PC-3 (cell line): ENCODE results near the gene STAT5B. TPM values are rescaled to one million over a fixed set of nuclear protein-coding genes. Genes with fewer than 3 reads are reported as not detected.

Source experiments
- ATAC-seq: fragments of 200-7000 bp; cut with Tn5 transposase; 2 replicates; pipeline ENCODE4 v1.9.1; 2020; ENCODE audit warnings: mild to moderate bottlenecking, moderate library complexity
- Bru-seq: library from RNA; stranded (reverse); fragments of 400-500 nt; gene quantifications from one replicate; lab custom pipeline; 2021; lab: Mats Ljungman, UMichigan
- BruChase-seq, 2 experiments: library from RNA; stranded (reverse); fragments of 400-500 nt; gene quantifications; one replicate each; lab custom pipeline; 2021; lab: Mats Ljungman, UMichigan
- BruUV-seq: library from RNA; stranded (reverse); fragments of 400-500 nt; replicated peaks from 2 replicates; lab custom pipeline; 2021; lab: Mats Ljungman, UMichigan
- CTCF ChIA-PET: fragments of 300-600 bp; sonication (Branson Sonifier 250); formaldehyde crosslinking; loops from one replicate; lab custom pipeline; 2022; ENCODE audit warnings: antibody characterized with exemption; lab: Charles Lee
- POLR2A ChIA-PET: fragments of 300-600 bp; sonication (Branson Sonifier 250); formaldehyde crosslinking; loops from one replicate; lab custom pipeline; 2022; ENCODE audit warnings: antibody characterized with exemption; ENCODE audit not compliant: unreplicated experiment; lab: Charles Lee
- DNase-seq: peaks from one replicate; pipeline ENCODE4 v3.0.0-alpha.2; 2015
- H2AFZ ChIP-seq: fragments of 300-600 bp; sonication (generic); 2 replicates; pipeline ENCODE4 v1.6.0; 2016; ENCODE audit warnings: antibody characterized with exemption, low read length
- H3F3A ChIP-seq: fragments of 300-600 bp; sonication (generic); one replicate; pipeline ENCODE4 v1.6.0; 2017; ENCODE audit warnings: antibody characterized with exemption, low read length, control low read depth, mild to moderate bottlenecking; ENCODE audit not compliant: unreplicated experiment
- H3K27ac ChIP-seq: fragments of 300-600 bp; sonication (generic); 2 replicates; pipeline ENCODE4 v1.5.1; 2016; ENCODE audit warnings: mild to moderate bottlenecking, low read length
- H3K27me3 ChIP-seq: fragments of 300-600 bp; sonication (generic); 2 replicates; pipeline ENCODE4 v1.6.1; 2016; ENCODE audit warnings: low read length, mixed read lengths
- H3K36me3 ChIP-seq: fragments of 300-600 bp; sonication (generic); 2 replicates; pipeline ENCODE4 v1.6.1; 2016; ENCODE audit warnings: low read depth, mixed run types, low read length, mixed read lengths
- H3K4me1 ChIP-seq: fragments of 300-600 bp; sonication (generic); 2 replicates; pipeline ENCODE4 v1.5.1; 2016; ENCODE audit warnings: low read length; ENCODE audit not compliant: insufficient read depth
- H3K4me2 ChIP-seq: fragments of 300-600 bp; sonication (generic); 2 replicates; pipeline ENCODE4 v1.6.0; 2016; ENCODE audit warnings: low read length
- H3K4me3 ChIP-seq: fragments of 300-600 bp; sonication (generic); 2 replicates; pipeline ENCODE4 v1.5.1; 2016; ENCODE audit warnings: mild to moderate bottlenecking, low read length, mixed read lengths
- H3K79me2 ChIP-seq: fragments of 300-600 bp; sonication (generic); 2 replicates; pipeline ENCODE4 v1.6.1; 2017; ENCODE audit warnings: low read length, mixed read lengths
- H3K9ac ChIP-seq: fragments of 300-600 bp; sonication (generic); 2 replicates; pipeline ENCODE4 v1.6.0; 2016; ENCODE audit warnings: mild to moderate bottlenecking, low read length
- H3K9me2 ChIP-seq: fragments of 300-600 bp; sonication (generic); replicated peaks from 2 replicates; pipeline ENCODE4 v1.6.1; 2016; ENCODE audit warnings: mixed run types, low read length, mixed read lengths
- H3K9me3 ChIP-seq: fragments of 300-600 bp; sonication (generic); 2 replicates; pipeline ENCODE4 v1.6.1; 2016; ENCODE audit warnings: low read length, mixed read lengths
- H4K20me1 ChIP-seq: fragments of 300-600 bp; sonication (generic); 2 replicates; pipeline ENCODE4 v1.6.1; 2016; ENCODE audit warnings: low read length, mixed read lengths
- EZH2 ChIP-seq: fragments of 300-600 bp; sonication (generic); IDR thresholded peaks from one replicate; pipeline ENCODE4 v1.6.1; 2017; ENCODE audit warnings: antibody characterized with exemption, mild to moderate bottlenecking, low read length; ENCODE audit not compliant: unreplicated experiment
- EZH2phosphoT487 ChIP-seq: fragments of 300-600 bp; sonication (generic); IDR thresholded peaks from 2 replicates; pipeline ENCODE4 v1.6.1; 2018; ENCODE audit warnings: mild to moderate bottlenecking, antibody characterized with exemption, low read length, borderline replicate concordance
- intact Hi-C: fragments of 100-400 bp; cut with micrococcal nuclease; formaldehyde crosslinking; loops from 2 replicates; pipeline ENCODE4 v1.9.0; 2023
- long read RNA-seq: library from polyadenylated mRNA; unstranded; transcript quantifications from one replicate; pipeline ENCODE4 v2.0.0, GENCODE V29; 2021; ENCODE audit not compliant: unreplicated experiment
- total RNA-seq: library from RNA; depleted of rRNA; stranded (reverse); fragments of >200 nt; gene quantifications from 2 replicates; pipeline ENCODE4 v1.2.3, GENCODE V29; 2014; rRNA removed
- TF ChIP-seq, protein P1 (sequence below): fragments of 300-600 bp; sonication (generic); conservative IDR thresholded peaks from 2 replicates; pipeline ENCODE4 v1.5.1; 2017; ENCODE audit warnings: antibody characterized with exemption, low read depth, mild to moderate bottlenecking, low read length

The STAT5B gene
- total RNA-seq (not detected in 2 replicates), Bru-seq, nascent RNA (percentile 11 among the genes with signal in this experiment), BruChase-seq, experiment 1, labeled RNA remaining after a 6-hour chase (percentile 11 among the genes with signal in this experiment), BruChase-seq, experiment 2, labeled RNA remaining after a 2-hour chase (percentile 10 among the genes with signal in this experiment)
- long read RNA-seq, result 0 reads

DNA sequence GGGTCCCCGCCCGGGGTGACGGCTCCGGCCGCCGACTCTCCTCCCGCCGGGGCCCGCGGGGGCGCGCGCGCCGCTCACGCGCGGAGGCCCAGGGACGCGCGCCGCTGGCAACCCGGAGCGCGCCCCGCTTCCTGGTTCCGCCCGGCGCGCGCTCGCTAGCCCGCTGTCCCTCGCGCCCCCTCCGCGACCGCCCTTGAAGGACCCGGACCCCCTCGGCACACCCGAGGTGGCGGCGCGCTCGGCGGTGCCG is at the start of gene STAT5B:
Gene STAT5B (minus strand): TSS at position 33 of the 250 bp plus-strand sequence. CDS start 44,264 bp downstream, outside the sequence.
- no peaks in the 10 kb centered on the region for H3K27me3 ChIP-seq
- POLR2A ChIA-PET, result no interaction called here
- H3K4me1 ChIP-seq, result no peaks in the 10 kb centered on the region
- no peak within 1 kb of the TSS for H3K9ac ChIP-seq
- H3K4me3 ChIP-seq, result no peak within 1 kb of the TSS
- no peaks in the 10 kb centered on the region for H3K79me2 ChIP-seq
- no peak within 1 kb of the TSS for H3K4me2 ChIP-seq
- H2AFZ ChIP-seq, result no peak within 1 kb of the TSS
- no peaks in the 10 kb centered on the region for H3F3A ChIP-seq
- no peaks in the 10 kb centered on the region for H3K36me3 ChIP-seq
- intact Hi-C loops, result no loop called here
- CTCF ChIA-PET, result no interaction called here
- no peaks in the 10 kb centered on the region for H4K20me1 ChIP-seq
- DNase-seq, result no peak
- H3K9me3 ChIP-seq, result no peaks in the 10 kb centered on the region
- BruUV-seq, result no TSS peak
- no peak within 1 kb of the TSS for H3K27ac ChIP-seq
- no peaks in the 10 kb centered on the region for H3K9me2 ChIP-seq
- TF ChIP-seq EZH2 (no peak), EZH2phosphoT487 (no peak)
- TF ChIP-seq, protein P1, sequence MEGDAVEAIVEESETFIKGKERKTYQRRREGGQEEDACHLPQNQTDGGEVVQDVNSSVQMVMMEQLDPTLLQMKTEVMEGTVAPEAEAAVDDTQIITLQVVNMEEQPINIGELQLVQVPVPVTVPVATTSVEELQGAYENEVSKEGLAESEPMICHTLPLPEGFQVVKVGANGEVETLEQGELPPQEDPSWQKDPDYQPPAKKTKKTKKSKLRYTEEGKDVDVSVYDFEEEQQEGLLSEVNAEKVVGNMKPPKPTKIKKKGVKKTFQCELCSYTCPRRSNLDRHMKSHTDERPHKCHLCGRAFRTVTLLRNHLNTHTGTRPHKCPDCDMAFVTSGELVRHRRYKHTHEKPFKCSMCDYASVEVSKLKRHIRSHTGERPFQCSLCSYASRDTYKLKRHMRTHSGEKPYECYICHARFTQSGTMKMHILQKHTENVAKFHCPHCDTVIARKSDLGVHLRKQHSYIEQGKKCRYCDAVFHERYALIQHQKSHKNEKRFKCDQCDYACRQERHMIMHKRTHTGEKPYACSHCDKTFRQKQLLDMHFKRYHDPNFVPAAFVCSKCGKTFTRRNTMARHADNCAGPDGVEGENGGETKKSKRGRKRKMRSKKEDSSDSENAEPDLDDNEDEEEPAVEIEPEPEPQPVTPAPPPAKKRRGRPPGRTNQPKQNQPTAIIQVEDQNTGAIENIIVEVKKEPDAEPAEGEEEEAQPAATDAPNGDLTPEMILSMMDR, result no peak
- no peak for ATAC-seq

DNA sequence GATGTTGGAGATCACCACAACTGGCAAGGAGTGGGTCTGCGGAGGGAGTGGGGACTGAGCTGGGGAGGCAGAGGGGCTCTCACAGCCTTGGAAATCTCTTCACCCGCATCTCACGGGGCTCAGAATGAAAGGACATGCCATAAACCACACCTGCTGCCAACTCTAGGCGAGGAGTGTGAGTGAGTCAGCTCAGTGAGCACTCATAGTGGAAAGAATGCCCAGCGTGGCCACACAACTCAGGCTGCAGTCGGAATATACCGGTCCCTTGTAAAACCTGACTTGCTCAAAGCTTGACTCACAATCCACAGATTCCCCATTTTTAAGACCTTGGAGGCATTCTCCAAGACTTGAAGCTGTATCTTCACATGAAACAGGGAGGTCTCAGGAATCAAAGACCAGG is 48.8 kb upstream of the STAT5B start:
- no peaks in the 10 kb centered on the region for H4K20me1 ChIP-seq
- no peak overlapping the region for H3K27ac ChIP-seq
- H3K4me2 ChIP-seq, result no peak overlapping the region
- intact Hi-C loops, result no loop called here
- H3K9me3 ChIP-seq, result no peaks in the 10 kb centered on the region
- no peaks in the 10 kb centered on the region for H3K27me3 ChIP-seq
- no peaks in the 10 kb centered on the region for H3K9me2 ChIP-seq
- ChIA-PET CTCF (no interaction called here), POLR2A (no interaction called here)
- H3K36me3 ChIP-seq, result no peaks in the 10 kb centered on the region; the same call in 1 of the 2 replicates
- TF ChIP-seq EZH2phosphoT487 (no peak), EZH2 (no peak)
- TF ChIP-seq, protein P1, result no peak
- no peak overlapping the region for H3K9ac ChIP-seq
- ATAC-seq (no peak), DNase-seq (no peak)
- H3K4me1 ChIP-seq, result no peaks in the 10 kb centered on the region
- BruUV-seq, result no TSS peak
- H2AFZ ChIP-seq, result no peak overlapping the region
- H3K79me2 ChIP-seq, result no peaks in the 10 kb centered on the region
- no peaks in the 10 kb centered on the region for H3F3A ChIP-seq
- H3K4me3 ChIP-seq, result no peak overlapping the region

DNA sequence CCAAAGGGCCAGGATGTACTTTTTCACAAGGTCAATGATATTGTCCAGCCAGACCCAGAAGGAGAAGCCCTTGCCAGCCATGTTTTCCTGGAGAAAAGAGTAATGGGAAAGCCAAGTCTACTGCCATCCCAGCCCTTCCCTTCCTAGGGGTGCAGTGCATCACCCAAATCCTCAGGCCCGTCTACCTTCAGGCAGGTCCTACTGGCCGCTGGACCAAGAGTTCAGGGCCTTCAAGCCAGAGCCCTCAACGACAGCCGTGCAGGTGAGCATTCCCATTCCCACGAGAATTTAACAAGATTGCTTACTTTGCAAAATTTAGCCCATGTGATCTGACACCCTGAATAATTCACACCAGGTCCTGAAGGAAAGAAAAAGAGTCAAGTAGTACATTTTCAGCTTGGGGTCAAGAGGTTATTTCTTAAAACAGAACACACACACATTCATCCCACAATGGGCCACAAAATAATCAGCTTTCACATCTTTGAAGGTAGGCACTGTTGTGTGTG is 47.1 kb upstream of the STAT5B start:
- Histone ChIP-seq H3K4me2 (no peak overlapping the region), H3K36me3 (no peaks in the 10 kb centered on the region; the same call in 1 of the 2 replicates), H3K9me2 (no peaks in the 10 kb centered on the region), H3K79me2 (no peaks in the 10 kb centered on the region), H3K4me1 (no peaks in the 10 kb centered on the region), H2AFZ (no peak overlapping the region), H3K9me3 (no peaks in the 10 kb centered on the region), H3F3A (no peaks in the 10 kb centered on the region), H3K27me3 (no peaks in the 10 kb centered on the region), H3K9ac (no peak overlapping the region), H3K4me3 (no peak overlapping the region), H4K20me1 (no peaks in the 10 kb centered on the region), H3K27ac (no peak overlapping the region)
- no peak for DNase-seq
- TF ChIP-seq, protein P1, result no peak
- TF ChIP-seq EZH2phosphoT487 (no peak), EZH2 (no peak)
- ChIA-PET POLR2A (no interaction called here), CTCF (no interaction called here)
- BruUV-seq, result no TSS peak
- intact Hi-C loops, result no loop called here
- no peak for ATAC-seq
